GM19240 (cell line): ENCODE results near the gene RIMS4.

Experiments used
- DNase-seq: peaks from one replicate; pipeline ENCODE4 v3.0.0; 2011; ENCODE audit warnings: low spot score; ENCODE audit not compliant: insufficient read length

The RIMS4 gene

DNA sequence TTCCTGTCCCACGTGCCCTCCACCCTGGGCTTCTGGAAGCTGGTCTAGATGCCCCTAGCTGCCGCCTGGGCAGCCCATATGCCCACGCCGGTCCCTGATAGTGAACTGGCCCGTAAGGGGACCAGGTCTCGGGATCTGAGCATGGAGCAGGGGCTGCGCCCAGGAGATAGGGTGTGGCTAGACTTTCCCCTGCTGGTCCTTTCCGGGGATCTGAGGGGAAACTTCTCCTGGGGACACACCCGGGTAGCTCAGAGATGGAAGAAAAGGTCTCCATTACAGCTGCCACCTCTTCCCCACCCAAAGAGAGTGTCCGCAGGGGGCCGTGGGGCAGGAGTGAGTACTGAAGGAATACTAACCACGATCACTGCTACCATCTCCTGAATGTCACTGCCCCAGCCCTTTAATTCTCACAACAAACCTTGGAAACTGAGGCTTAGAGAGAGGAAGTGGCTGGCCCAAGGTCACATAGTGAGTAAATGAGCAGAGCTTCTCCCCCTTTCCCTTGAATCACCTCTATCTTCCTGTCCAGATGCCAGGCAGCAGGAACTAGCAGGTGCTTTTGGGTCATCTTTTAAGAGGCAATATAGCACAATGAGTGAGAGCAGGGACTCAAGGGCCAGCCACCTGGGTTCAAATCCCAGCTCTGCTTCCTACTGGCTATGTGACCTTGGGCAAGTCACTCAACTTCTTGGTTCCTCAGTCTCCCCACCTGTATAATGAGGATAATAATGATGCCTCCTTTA lies 107.0 kb downstream of the RIMS4 start:
- DNase-seq = no peak

DNA sequence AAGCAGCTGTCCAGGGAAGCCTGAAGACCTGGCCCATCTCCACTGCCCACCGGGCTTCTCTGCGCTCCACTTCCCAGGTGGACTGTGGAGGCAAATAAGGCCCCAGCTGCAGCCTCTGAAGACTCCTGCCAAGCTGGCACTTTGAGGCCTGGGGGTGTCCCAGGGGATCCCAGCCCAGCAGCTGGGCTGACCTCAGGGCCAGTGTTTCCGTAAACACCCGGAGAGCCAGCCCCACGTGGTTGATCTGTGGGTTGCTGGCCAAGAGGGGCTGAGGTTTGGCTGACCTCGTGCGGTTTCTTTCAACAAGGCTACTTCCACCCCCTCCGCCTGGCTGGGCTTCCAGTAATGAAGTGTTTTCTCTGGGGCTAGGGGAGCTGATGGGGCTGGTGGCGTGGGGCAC lies 107.6 kb downstream of the RIMS4 start:
- DNase-seq = no peak

DNA sequence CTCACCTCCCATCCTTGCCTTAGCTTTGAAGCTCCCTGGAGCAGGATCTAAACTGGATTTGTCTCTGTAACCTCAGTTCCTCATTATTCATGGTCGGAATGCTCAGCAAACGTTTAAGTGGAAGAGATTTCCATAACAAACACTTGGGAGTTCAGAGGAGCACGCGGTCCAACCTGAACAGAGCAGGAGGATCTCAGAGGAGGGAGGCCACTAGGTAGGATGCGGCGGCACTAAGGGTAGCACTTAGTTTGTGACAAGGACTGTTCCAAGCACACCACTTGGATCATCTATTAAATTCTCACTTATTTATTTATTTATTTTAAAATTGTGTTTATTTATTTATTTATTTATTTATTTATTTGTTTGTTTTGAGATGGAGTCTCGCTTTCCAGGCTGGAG lies 108.5 kb downstream of the RIMS4 start:
- no peak for DNase-seq
